GM12891 (cell line): ENCODE measurements around the gene ARFRP1.

Experiments
- PAX5 ChIP-seq: IDR thresholded peaks from 2 replicates; pipeline ENCODE4 v1.6.1; 2011; ENCODE audit warnings: low read length, moderate library complexity, mild to moderate bottlenecking; ENCODE audit not compliant: insufficient read depth, severe bottlenecking
- POLR2A ChIP-seq: IDR thresholded peaks from 2 replicates; pipeline ENCODE4 v1.6.1; 2011; ENCODE audit warnings: low read depth, low read length, control low read depth
- POLR2AphosphoS5 ChIP-seq: IDR thresholded peaks from 2 replicates; pipeline ENCODE4 v1.6.1; 2011; ENCODE audit warnings: low read depth, low read length, control low read depth
- POU2F2 ChIP-seq: IDR thresholded peaks from 2 replicates; pipeline ENCODE4 v1.6.1; 2011; ENCODE audit warnings: low read depth, mild to moderate bottlenecking, control low read depth, low read length, moderate library complexity
- TAF1 ChIP-seq: IDR thresholded peaks from 2 replicates; pipeline ENCODE4 v1.6.1; 2011; ENCODE audit warnings: low read depth, low read length, control low read depth

GRCh38 chr20:63743210-63743970 lies 35.6 kb upstream of the ARFRP1 start:
- TF ChIP-seq POLR2AphosphoS5 (no peak), TAF1 (no peak), POLR2A (no peak), PAX5 (no peak), POU2F2 (no peak)
